GM12878 (cell line): ENCODE data around the gene TNNT1. TPM values are rescaled to one million over a fixed set of nuclear protein-coding genes. Genes with fewer than 3 reads are reported as not detected.

Source experiments
- ATAC-seq: fragments of 200-7000 bp; cut with Tn5 transposase; 3 replicates; pipeline ENCODE4 v1.9.1; 2020; ENCODE audit warnings: mild to moderate bottlenecking, moderate library complexity
- BruUV-seq: library from RNA; stranded (reverse); fragments of 400-500 nt; replicated peaks from 2 replicates; lab custom pipeline; 2021; lab: Mats Ljungman, UMichigan
- CTCF ChIA-PET: fragments of 300-600 bp; sonication (Branson Sonifier 250); formaldehyde crosslinking; extraction: SDS; loops from one replicate; lab custom pipeline; 2021; ENCODE audit warnings: inconsistent platforms; lab: Yijun Ruan, JAX
- POLR2A ChIA-PET: fragments of 350-600 bp; formaldehyde crosslinking; extraction: SDS; loops from one replicate; lab custom pipeline; 2021; ENCODE audit warnings: inconsistent platforms; lab: Charles Lee
- RAD21 ChIA-PET: fragments of 300-600 bp; sonication (Branson Sonifier 250); formaldehyde crosslinking; loops from one replicate; lab custom pipeline; 2023; ENCODE audit warnings: antibody characterized with exemption; ENCODE audit not compliant: unreplicated experiment; lab: Charles Lee
- SMC1A ChIA-PET: fragments of 300-600 bp; sonication (Branson Sonifier 250); formaldehyde crosslinking; loops from one replicate; lab custom pipeline; 2023; ENCODE audit not compliant: unreplicated experiment, uncharacterized antibody; lab: Charles Lee
- DNase-seq: peaks from one replicate; pipeline ENCODE4 v3.0.0-alpha.2; 2011; ENCODE audit warnings: low read depth, low spot score
- FAIRE-seq: peaks from 3 replicates; lab custom pipeline; 2011; peaks lifted over from hg19 to GRCh38; lab: Jason Lieb, UNC
- H2AFZ ChIP-seq: 2 replicates; pipeline ENCODE4 v1.6.0; 2011; ENCODE audit warnings: low read depth, low read length, control low read depth; ENCODE audit not compliant: control insufficient read depth
- H3K27ac ChIP-seq: 2 replicates; pipeline ENCODE4 v1.5.1; 2011; ENCODE audit warnings: control low read depth; ENCODE audit not compliant: control insufficient read depth, insufficient read depth
- H3K27me3 ChIP-seq, 2 experiments: replicated peaks in 1 of 2; 2 replicates each; pipeline versions ENCODE4 v1.6.0 to v1.6.1; 2011; ENCODE audit warnings: low read length in 1 of 2; ENCODE audit not compliant: control insufficient read depth in 2 of 2, insufficient read depth in 2 of 2
- H3K36me3 ChIP-seq, 2 experiments: 2 replicates each; pipeline ENCODE4 v1.5.1; 2011; ENCODE audit warnings: low read length in 1 of 2; ENCODE audit not compliant: control insufficient read depth in 2 of 2, insufficient read depth in 2 of 2
- H3K4me1 ChIP-seq: 2 replicates; pipeline ENCODE4 v1.6.1; 2011; ENCODE audit warnings: mild to moderate bottlenecking, low read length, moderate library complexity, mixed read lengths; ENCODE audit not compliant: control insufficient read depth, insufficient read depth
- H3K4me2 ChIP-seq: 2 replicates; pipeline ENCODE4 v1.6.0; 2011; ENCODE audit warnings: control low read depth; ENCODE audit not compliant: control insufficient read depth, insufficient read depth
- H3K4me3 ChIP-seq: fragments of 200-600 bp; sonication (generic); 2 replicates; pipeline ENCODE4 v1.5.1; 2016
- H3K79me2 ChIP-seq: 2 replicates; pipeline ENCODE4 v1.6.0; 2011; ENCODE audit warnings: low read length; ENCODE audit not compliant: control insufficient read depth, insufficient read depth
- H3K9ac ChIP-seq: 2 replicates; pipeline ENCODE4 v1.8.0; 2011; ENCODE audit warnings: low read length, control low read depth, mixed read lengths; ENCODE audit not compliant: control insufficient read depth, insufficient read depth
- H3K9me3 ChIP-seq: replicated peaks from 3 replicates; pipeline ENCODE4 v1.5.1; 2011; ENCODE audit warnings: mild to moderate bottlenecking, low read length; ENCODE audit not compliant: control insufficient read depth, insufficient read depth
- H4K20me1 ChIP-seq: 2 replicates; pipeline ENCODE4 v1.6.0; 2011; ENCODE audit not compliant: control insufficient read depth, insufficient read depth
- ATF7 ChIP-seq: fragments of 450-650 bp; IDR thresholded peaks from 2 replicates; pipeline ENCODE4 v1.6.1; 2016; ENCODE audit warnings: low read depth, mild to moderate bottlenecking
- BACH1 ChIP-seq: fragments of 450-650 bp; IDR thresholded peaks from 2 replicates; pipeline ENCODE4 v1.6.1; 2017; ENCODE audit warnings: mild to moderate bottlenecking, borderline replicate concordance
- BRCA1 ChIP-seq: IDR thresholded peaks from 2 replicates; pipeline ENCODE4 v1.6.1; 2011; ENCODE audit warnings: low read depth, low read length, improper control_type of control experiment
- GABPA ChIP-seq: IDR thresholded peaks from 2 replicates; pipeline ENCODE4 v1.6.1; 2014; ENCODE audit warnings: antibody characterized with exemption, low read depth, mild to moderate bottlenecking, inconsistent platforms
- IKZF1 ChIP-seq: fragments of 450-650 bp; conservative IDR thresholded peaks from 2 replicates; pipeline ENCODE4 v1.6.1; 2017; ENCODE audit warnings: antibody characterized with exemption, mild to moderate bottlenecking
- LARP7 ChIP-seq: fragments of 450-650 bp; IDR thresholded peaks from 2 replicates; pipeline ENCODE4 v1.6.1; 2017; ENCODE audit warnings: mild to moderate bottlenecking
- PAX8 ChIP-seq: fragments of 450-650 bp; IDR thresholded peaks from 2 replicates; pipeline ENCODE4 v1.6.1; 2017; ENCODE audit warnings: mild to moderate bottlenecking, moderate library complexity
- RB1 ChIP-seq: fragments of 450-650 bp; formaldehyde crosslinking; IDR thresholded peaks from 2 replicates; pipeline ENCODE4 v1.6.1; 2017; ENCODE audit warnings: mild to moderate bottlenecking, borderline replicate concordance
- SIN3A ChIP-seq: IDR thresholded peaks from 2 replicates; pipeline ENCODE4 v1.6.1; 2012; ENCODE audit warnings: low read depth, low read length, improper control_type of control experiment
- SMARCA5 ChIP-seq: fragments of 450-650 bp; IDR thresholded peaks from 2 replicates; pipeline ENCODE4 v1.6.1; 2017; ENCODE audit warnings: mild to moderate bottlenecking
- SREBF2 ChIP-seq: IDR thresholded peaks from 2 replicates; pipeline ENCODE4 v1.6.1; 2012; ENCODE audit warnings: mild to moderate bottlenecking, low read length
- TAF1 ChIP-seq: IDR thresholded peaks from 2 replicates; pipeline ENCODE4 v1.6.1; 2011; ENCODE audit warnings: mild to moderate bottlenecking, low read depth, low read length, borderline replicate concordance
- WRNIP1 ChIP-seq: IDR thresholded peaks from 2 replicates; pipeline ENCODE4 v1.6.1; 2011; ENCODE audit warnings: low read depth, low read length, improper control_type of control experiment, borderline replicate concordance
- ZNF622 ChIP-seq: fragments of 450-650 bp; IDR thresholded peaks from 2 replicates; pipeline ENCODE4 v1.6.1; 2017; ENCODE audit warnings: mild to moderate bottlenecking, inconsistent platforms
- WGBS: methylation state at CpG from one replicate; pipeline ENCODE4 v1.1.6; 2016; ENCODE audit warnings: low lambda C conversion rate; ENCODE audit not compliant: insufficient replicate concordance, insufficient coverage; ENCODE audit errors: missing lambda C conversion rate; 5-methylcytosine and 5-hydroxymethylcytosine counted together
- in situ Hi-C: fragments of 300-500 bp; cut with MboI; formaldehyde crosslinking; loops from 9 replicates; pipeline ENCODE4 v1.14.3; 2018; ENCODE audit warnings: mixed read lengths
- intact Hi-C: fragments of 100-400 bp; cut with micrococcal nuclease; formaldehyde crosslinking; loops from one replicate; pipeline ENCODE4 v1.14.2; 2022; ENCODE audit not compliant: unreplicated experiment
- polyA plus RNA-seq, 11 experiments: library from polyadenylated mRNA; depleted of rRNA in 4 of 11; unstranded in 6 of 11; stranded (reverse) in 5 of 11; fragments of >200 nt; fragmentation: Nextera tagmentation in 4 of 11; fragmentation: Illumina TruSeq in 1 of 11; extraction: Ambion mirVana in 4 of 11; extraction: Trizol in 1 of 11; gene quantifications; 1 replicate in 1 of 11; 2 replicates in 10 of 11; pipeline versions ENCODE4 v1.2.1 to v1.2.3, GENCODE V29; 2011 to 2016; ENCODE audit warnings: inconsistent platforms in 2 of 11, missing spikeins in 2 of 11, low read depth in 1 of 11
- total RNA-seq, 4 experiments: library from RNA; depleted of rRNA in 3 of 4; stranded (reverse); fragments of >200 nt in 3 of 4; fragmentation: Illumina TruSeq in 1 of 4; extraction: Trizol in 1 of 4; gene quantifications; 2 replicates each; pipeline versions ENCODE4 v1.2.1 to v1.2.3, GENCODE V29; 2013 to 2021
- TF ChIP-seq, protein P1 (sequence below): fragments of 450-650 bp; IDR thresholded peaks from 2 replicates; pipeline ENCODE4 v1.6.1; 2018; ENCODE audit warnings: mild to moderate bottlenecking, low read depth, moderate library complexity; ENCODE audit not compliant: partially characterized antibody
- TF ChIP-seq, protein P2 (sequence below): fragments of 450-650 bp; conservative IDR thresholded peaks from 2 replicates; pipeline ENCODE4 v1.6.1; 2017; ENCODE audit warnings: mild to moderate bottlenecking, moderate library complexity
- TF ChIP-seq, protein P3 (sequence below): fragments of 450-650 bp; IDR thresholded peaks from 2 replicates; pipeline ENCODE4 v1.6.1; 2017; ENCODE audit warnings: mild to moderate bottlenecking

TNNT1 gene
- total and polyA plus RNA-seq, 10 of the 15 experiments (the other 5 are each of a cell fraction or from before 2014, with no cell fraction given), result 0.26 to 0.62 (median 0.37) TPM; not detected in 7

DNA sequence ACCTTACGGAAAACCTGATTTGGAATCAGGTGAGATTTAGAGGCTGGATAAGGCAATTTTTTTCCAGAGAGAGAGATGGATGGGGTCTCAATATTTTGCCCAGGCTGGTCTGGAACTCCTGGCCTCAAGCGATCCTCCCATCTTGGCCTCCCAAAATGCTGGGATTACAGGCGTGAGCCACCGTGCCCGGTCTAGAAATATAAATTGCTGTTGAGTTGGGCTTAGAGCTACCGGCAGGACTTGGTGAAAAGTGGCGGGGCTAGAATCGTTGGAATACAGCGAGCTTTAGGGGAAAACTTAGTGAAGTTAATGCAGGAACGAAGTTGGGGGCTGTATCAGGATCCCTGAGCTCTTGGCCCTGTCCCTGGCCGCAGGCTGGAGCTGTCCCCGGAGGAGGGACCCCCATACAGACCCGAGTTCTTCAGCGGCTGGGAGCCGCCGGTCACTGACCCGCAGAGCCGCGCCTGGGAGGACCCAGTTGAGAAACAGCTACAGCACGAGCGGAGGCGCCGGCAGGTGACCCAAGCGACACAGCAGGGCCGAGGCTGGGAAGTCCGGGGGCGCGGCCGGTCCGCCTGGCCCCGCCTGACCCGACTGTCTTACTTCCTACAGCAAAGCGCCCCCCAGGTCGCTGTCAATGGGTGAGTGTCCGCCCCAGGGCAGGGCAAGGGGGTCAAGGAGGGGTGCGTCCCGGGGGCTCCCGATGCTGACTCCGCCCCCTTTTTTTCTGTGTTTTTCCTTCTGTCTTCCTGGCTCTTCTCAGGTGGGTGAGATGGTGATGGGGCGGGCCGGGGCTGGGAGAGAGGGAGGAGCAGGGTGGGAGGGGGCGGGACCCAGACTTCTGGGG lies 65.8 kb downstream of the TNNT1 start:
- DNase-seq, result no peak
- Histone ChIP-seq H3K4me3 (no peak overlapping the region), H3K4me1 (peaks cover 10% of the 10 kb centered on the region; the same call in 1 of the 2 replicates), H3K79me2 (no peaks in the 10 kb centered on the region), H3K27me3 (peaks cover 0 to 7% of the 10 kb centered on the region in 2 experiments; a peak in 2 of 4 replicates), H3K27ac (no peak overlapping the region), H3K4me2 (no peak overlapping the region), H3K9me3 (no peaks in the 10 kb centered on the region; the same call in 2 of the 3 replicates), H3K9ac (no peak overlapping the region), H2AFZ (no peak overlapping the region), H4K20me1 (no peaks in the 10 kb centered on the region), H3K36me3 (no peaks in the 10 kb centered on the region)
- WGBS, result 30% methylated on average over 39 of the region's 42 CpGs
- ChIA-PET CTCF (no interaction called here), RAD21 (no interaction called here), POLR2A (no interaction called here), SMC1A (no interaction called here)
- ATAC-seq, result no peak
- no peak for FAIRE-seq
- intact Hi-C loops (no loop called here), in situ Hi-C loops (no loop called here)
- no TSS peak for BruUV-seq
- TF ChIP-seq, protein P1, sequence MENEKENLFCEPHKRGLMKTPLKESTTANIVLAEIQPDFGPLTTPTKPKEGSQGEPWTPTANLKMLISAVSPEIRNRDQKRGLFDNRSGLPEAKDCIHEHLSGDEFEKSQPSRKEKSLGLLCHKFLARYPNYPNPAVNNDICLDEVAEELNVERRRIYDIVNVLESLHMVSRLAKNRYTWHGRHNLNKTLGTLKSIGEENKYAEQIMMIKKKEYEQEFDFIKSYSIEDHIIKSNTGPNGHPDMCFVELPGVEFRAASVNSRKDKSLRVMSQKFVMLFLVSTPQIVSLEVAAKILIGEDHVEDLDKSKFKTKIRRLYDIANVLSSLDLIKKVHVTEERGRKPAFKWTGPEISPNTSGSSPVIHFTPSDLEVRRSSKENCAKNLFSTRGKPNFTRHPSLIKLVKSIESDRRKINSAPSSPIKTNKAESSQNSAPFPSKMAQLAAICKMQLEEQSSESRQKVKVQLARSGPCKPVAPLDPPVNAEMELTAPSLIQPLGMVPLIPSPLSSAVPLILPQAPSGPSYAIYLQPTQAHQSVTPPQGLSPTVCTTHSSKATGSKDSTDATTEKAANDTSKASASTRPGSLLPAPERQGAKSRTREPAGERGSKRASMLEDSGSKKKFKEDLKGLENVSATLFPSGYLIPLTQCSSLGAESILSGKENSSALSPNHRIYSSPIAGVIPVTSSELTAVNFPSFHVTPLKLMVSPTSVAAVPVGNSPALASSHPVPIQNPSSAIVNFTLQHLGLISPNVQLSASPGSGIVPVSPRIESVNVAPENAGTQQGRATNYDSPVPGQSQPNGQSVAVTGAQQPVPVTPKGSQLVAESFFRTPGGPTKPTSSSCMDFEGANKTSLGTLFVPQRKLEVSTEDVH, result no peak
- no peak for TF ChIP-seq IKZF1
- no peak for TF ChIP-seq WRNIP1
- TF ChIP-seq RB1, result no peak
- no peak for TF ChIP-seq TAF1
- no peak for TF ChIP-seq SIN3A
- TF ChIP-seq SREBF2, result no peak
- no peak for TF ChIP-seq PAX8
- TF ChIP-seq GABPA, result no peak
- TF ChIP-seq ZNF622, result no peak
- TF ChIP-seq, protein P2, sequence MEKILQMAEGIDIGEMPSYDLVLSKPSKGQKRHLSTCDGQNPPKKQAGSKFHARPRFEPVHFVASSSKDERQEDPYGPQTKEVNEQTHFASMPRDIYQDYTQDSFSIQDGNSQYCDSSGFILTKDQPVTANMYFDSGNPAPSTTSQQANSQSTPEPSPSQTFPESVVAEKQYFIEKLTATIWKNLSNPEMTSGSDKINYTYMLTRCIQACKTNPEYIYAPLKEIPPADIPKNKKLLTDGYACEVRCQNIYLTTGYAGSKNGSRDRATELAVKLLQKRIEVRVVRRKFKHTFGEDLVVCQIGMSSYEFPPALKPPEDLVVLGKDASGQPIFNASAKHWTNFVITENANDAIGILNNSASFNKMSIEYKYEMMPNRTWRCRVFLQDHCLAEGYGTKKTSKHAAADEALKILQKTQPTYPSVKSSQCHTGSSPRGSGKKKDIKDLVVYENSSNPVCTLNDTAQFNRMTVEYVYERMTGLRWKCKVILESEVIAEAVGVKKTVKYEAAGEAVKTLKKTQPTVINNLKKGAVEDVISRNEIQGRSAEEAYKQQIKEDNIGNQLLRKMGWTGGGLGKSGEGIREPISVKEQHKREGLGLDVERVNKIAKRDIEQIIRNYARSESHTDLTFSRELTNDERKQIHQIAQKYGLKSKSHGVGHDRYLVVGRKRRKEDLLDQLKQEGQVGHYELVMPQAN, result no peak
- TF ChIP-seq SMARCA5, result no peak
- TF ChIP-seq ATF7, result no peak
- no peak for TF ChIP-seq LARP7
- TF ChIP-seq, protein P3, sequence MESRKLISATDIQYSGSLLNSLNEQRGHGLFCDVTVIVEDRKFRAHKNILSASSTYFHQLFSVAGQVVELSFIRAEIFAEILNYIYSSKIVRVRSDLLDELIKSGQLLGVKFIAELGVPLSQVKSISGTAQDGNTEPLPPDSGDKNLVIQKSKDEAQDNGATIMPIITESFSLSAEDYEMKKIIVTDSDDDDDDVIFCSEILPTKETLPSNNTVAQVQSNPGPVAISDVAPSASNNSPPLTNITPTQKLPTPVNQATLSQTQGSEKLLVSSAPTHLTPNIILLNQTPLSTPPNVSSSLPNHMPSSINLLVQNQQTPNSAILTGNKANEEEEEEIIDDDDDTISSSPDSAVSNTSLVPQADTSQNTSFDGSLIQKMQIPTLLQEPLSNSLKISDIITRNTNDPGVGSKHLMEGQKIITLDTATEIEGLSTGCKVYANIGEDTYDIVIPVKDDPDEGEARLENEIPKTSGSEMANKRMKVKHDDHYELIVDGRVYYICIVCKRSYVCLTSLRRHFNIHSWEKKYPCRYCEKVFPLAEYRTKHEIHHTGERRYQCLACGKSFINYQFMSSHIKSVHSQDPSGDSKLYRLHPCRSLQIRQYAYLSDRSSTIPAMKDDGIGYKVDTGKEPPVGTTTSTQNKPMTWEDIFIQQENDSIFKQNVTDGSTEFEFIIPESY, result no peak
- TF ChIP-seq BRCA1, result no peak
- no peak for TF ChIP-seq BACH1
